HEK293 (cell line): Measurements from ENCODE around the gene KLF16.

Experiments used
- BCL11A ChIP-seq: fragments of 450-650 bp; formaldehyde crosslinking; IDR thresholded peaks from 2 replicates; pipeline ENCODE4 v1.5.1; 2016; ENCODE audit warnings: low read depth, missing biosample characterization, missing genetic modification characterization
- GLIS2 ChIP-seq: fragments of 450-650 bp; formaldehyde crosslinking; IDR thresholded peaks from 2 replicates; pipeline ENCODE4 v1.5.1; 2016; ENCODE audit warnings: missing biosample characterization, missing genetic modification characterization
- OSR2 ChIP-seq: fragments of 450-650 bp; formaldehyde crosslinking; IDR thresholded peaks from 2 replicates; pipeline ENCODE4 v1.5.1; 2016; ENCODE audit warnings: missing biosample characterization, missing genetic modification characterization
- SALL2 ChIP-seq: fragments of 450-650 bp; formaldehyde crosslinking; IDR thresholded peaks from 2 replicates; pipeline ENCODE4 v1.5.0; 2017; ENCODE audit warnings: missing biosample characterization, mild to moderate bottlenecking, missing genetic modification characterization, borderline replicate concordance
- TRIM28 ChIP-seq: IDR thresholded peaks from 2 replicates; pipeline ENCODE4 v1.6.1; 2011; ENCODE audit warnings: low read length, control low read depth, borderline replicate concordance
- ZBTB48 ChIP-seq: fragments of 450-650 bp; formaldehyde crosslinking; IDR thresholded peaks from 2 replicates; pipeline ENCODE4 v1.5.1; 2016; ENCODE audit warnings: missing biosample characterization, missing genetic modification characterization
- ZBTB7A ChIP-seq: fragments of 450-650 bp; formaldehyde crosslinking; IDR thresholded peaks from 2 replicates; pipeline ENCODE4 v1.5.1; 2016; ENCODE audit warnings: low read depth, missing biosample characterization, missing genetic modification characterization
- ZEB2 ChIP-seq: fragments of 450-650 bp; formaldehyde crosslinking; IDR thresholded peaks from 2 replicates; pipeline ENCODE4 v1.5.1; 2016; ENCODE audit warnings: missing biosample characterization, missing genetic modification characterization
- ZNF133 ChIP-seq: fragments of 450-650 bp; formaldehyde crosslinking; IDR thresholded peaks from 2 replicates; pipeline ENCODE4 v1.5.1; 2016; ENCODE audit warnings: missing biosample characterization, missing genetic modification characterization
- ZNF335 ChIP-seq: fragments of 450-650 bp; formaldehyde crosslinking; conservative IDR thresholded peaks from 2 replicates; pipeline ENCODE4 v1.5.1; 2016; ENCODE audit warnings: missing biosample characterization, missing genetic modification characterization
- ZNF560 ChIP-seq: fragments of 450-650 bp; formaldehyde crosslinking; IDR thresholded peaks from 2 replicates; pipeline ENCODE4 v1.5.1; 2017; ENCODE audit warnings: missing biosample characterization, missing genetic modification characterization, borderline replicate concordance
- ZNF670 ChIP-seq: fragments of 450-650 bp; formaldehyde crosslinking; IDR thresholded peaks from 2 replicates; pipeline ENCODE4 v1.5.1; 2016; ENCODE audit warnings: missing biosample characterization, missing genetic modification characterization, low read depth
- ZNF701 ChIP-seq: fragments of 450-650 bp; formaldehyde crosslinking; IDR thresholded peaks from 2 replicates; pipeline ENCODE4 v1.5.1; 2016; ENCODE audit warnings: missing biosample characterization, missing genetic modification characterization
- ZNF76 ChIP-seq: fragments of 450-650 bp; formaldehyde crosslinking; IDR thresholded peaks from 2 replicates; pipeline ENCODE4; 2016; ENCODE audit warnings: low read depth, missing biosample characterization, missing genetic modification characterization, borderline replicate concordance
- ZNF792 ChIP-seq: fragments of 450-650 bp; formaldehyde crosslinking; IDR thresholded peaks from 2 replicates; pipeline ENCODE4 v1.5.1; 2016; ENCODE audit warnings: missing biosample characterization, missing genetic modification characterization
- TF ChIP-seq, protein P1 (sequence below): fragments of 450-650 bp; formaldehyde crosslinking; conservative IDR thresholded peaks from 2 replicates; pipeline ENCODE4 v1.5.1; 2016; ENCODE audit warnings: low read depth, missing biosample characterization, missing genetic modification characterization
- TF ChIP-seq, protein P2 (sequence below): fragments of 450-650 bp; formaldehyde crosslinking; IDR thresholded peaks from 2 replicates; pipeline ENCODE4 v1.5.1; 2016; ENCODE audit warnings: missing biosample characterization, missing genetic modification characterization
- TF ChIP-seq, protein P3 (sequence below): fragments of 450-650 bp; formaldehyde crosslinking; conservative IDR thresholded peaks from 2 replicates; pipeline ENCODE4 v1.5.1; 2016; ENCODE audit warnings: low read depth, missing biosample characterization, missing genetic modification characterization
- TF ChIP-seq, protein P4 (sequence below): fragments of 450-650 bp; formaldehyde crosslinking; IDR thresholded peaks from 2 replicates; pipeline ENCODE4 v1.5.1; 2016; ENCODE audit warnings: missing biosample characterization, missing genetic modification characterization
- TF ChIP-seq, protein P5 (sequence below): fragments of 450-650 bp; formaldehyde crosslinking; IDR thresholded peaks from 2 replicates; pipeline ENCODE4 v1.5.1; 2016; ENCODE audit warnings: missing biosample characterization, missing genetic modification characterization
- TF ChIP-seq, protein P6 (sequence below): fragments of 450-650 bp; formaldehyde crosslinking; IDR thresholded peaks from 2 replicates; pipeline ENCODE4 v1.5.1; 2016; ENCODE audit warnings: missing biosample characterization, missing genetic modification characterization
- TF ChIP-seq, protein P7 (sequence below): fragments of 450-650 bp; formaldehyde crosslinking; IDR thresholded peaks from 2 replicates; pipeline ENCODE4 v1.5.1; 2016; ENCODE audit warnings: missing biosample characterization, missing genetic modification characterization

The KLF16 gene

DNA sequence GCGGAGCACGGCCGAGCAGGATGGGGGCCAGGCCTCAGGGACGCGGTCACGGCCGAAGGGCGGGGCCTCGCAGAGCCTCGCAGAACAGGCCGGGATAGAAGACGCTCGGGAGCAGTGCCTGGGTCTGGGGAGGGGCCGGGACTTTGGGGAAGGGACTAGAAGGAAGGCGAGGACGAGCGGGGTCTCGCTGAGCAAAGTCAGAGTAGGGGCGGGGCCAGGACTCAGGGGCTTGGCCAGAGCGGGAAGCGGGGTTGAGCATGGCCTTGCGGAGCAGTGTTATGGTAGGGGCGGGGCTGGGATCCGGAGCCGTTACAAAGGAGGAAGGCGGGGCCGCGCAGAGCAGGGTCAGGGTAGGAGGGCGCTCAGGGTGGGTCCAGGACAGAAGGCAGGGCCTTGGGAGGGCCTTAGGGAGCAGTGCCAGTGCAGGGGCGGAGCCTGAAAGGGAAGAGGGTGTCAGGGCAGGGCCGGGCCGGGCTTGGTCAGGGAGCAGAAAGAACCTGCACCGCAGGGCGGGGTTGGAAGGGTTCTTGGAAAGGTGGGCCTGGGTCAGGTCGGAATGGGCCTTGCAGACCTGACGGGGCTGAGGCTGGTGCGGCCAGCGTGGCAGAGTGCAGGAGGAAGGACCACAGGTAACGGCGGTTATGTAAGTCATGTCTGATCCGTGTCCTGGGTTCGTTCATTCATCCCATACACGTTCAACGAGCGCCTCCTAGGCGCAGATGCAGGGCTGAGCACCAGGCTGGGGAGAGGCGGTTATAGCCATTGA lies 50.8 kb downstream of the KLF16 start (continued):
- TF ChIP-seq ZBTB7A (tag by site-specific recombination) (peak; percentile 81), BCL11A (tag by site-specific recombination) (no peak; the same call in 1 of the 2 replicates), ZBTB48 (tag by site-specific recombination) (peak; percentile 93), OSR2 (tag by site-specific recombination) (no peak), ZNF560 (tag by site-specific recombination) (no peak), TRIM28 (0 out of 2 replicates have a peak, but pooled peaks have one; percentile 37), ZNF133 (tag by site-specific recombination) (no peak), ZNF76 (tag by site-specific recombination) (0 out of 2 replicates have a peak, but pooled peaks have one; percentile 10), SALL2 (tag by site-specific recombination) (no peak), ZEB2 (tag by site-specific recombination) (peak; percentile 93), ZNF701 (tag by site-specific recombination) (no peak), ZNF670 (tag by site-specific recombination) (no peak), ZNF792 (tag by site-specific recombination) (peak; percentile 81; the same call in 1 of the 2 replicates), GLIS2 (tag by site-specific recombination) (peak; percentile 64; the same call in 1 of the 2 replicates), ZNF335 (peak; percentile 96)
- TF ChIP-seq, protein P1, sequence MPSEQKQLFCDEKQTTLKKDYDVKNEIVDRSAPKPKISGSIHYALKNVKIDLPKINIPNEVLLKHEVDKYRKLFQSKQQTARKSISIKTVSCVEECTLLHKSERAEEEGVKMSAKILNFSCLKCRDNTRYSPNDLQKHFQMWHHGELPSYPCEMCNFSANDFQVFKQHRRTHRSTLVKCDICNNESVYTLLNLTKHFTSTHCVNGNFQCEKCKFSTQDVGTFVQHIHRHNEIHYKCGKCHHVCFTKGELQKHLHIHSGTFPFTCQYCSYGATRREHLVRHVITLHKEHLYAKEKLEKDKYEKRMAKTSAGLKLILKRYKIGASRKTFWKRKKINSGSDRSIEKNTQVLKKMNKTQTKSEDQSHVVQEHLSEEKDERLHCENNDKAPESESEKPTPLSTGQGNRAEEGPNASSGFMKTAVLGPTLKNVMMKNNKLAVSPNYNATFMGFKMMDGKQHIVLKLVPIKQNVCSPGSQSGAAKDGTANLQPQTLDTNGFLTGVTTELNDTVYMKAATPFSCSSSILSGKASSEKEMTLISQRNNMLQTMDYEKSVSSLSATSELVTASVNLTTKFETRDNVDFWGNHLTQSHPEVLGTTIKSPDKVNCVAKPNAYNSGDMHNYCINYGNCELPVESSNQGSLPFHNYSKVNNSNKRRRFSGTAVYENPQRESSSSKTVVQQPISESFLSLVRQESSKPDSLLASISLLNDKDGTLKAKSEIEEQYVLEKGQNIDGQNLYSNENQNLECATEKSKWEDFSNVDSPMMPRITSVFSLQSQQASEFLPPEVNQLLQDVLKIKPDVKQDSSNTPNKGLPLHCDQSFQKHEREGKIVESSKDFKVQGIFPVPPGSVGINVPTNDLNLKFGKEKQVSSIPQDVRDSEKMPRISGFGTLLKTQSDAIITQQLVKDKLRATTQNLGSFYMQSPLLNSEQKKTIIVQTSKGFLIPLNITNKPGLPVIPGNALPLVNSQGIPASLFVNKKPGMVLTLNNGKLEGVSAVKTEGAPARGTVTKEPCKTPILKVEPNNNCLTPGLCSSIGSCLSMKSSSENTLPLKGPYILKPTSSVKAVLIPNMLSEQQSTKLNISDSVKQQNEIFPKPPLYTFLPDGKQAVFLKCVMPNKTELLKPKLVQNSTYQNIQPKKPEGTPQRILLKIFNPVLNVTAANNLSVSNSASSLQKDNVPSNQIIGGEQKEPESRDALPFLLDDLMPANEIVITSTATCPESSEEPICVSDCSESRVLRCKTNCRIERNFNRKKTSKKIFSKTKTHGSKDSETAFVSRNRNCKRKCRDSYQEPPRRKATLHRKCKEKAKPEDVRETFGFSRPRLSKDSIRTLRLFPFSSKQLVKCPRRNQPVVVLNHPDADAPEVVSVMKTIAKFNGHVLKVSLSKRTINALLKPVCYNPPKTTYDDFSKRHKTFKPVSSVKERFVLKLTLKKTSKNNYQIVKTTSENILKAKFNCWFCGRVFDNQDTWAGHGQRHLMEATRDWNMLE (tag by site-specific recombination), result no peak
- TF ChIP-seq, protein P2, sequence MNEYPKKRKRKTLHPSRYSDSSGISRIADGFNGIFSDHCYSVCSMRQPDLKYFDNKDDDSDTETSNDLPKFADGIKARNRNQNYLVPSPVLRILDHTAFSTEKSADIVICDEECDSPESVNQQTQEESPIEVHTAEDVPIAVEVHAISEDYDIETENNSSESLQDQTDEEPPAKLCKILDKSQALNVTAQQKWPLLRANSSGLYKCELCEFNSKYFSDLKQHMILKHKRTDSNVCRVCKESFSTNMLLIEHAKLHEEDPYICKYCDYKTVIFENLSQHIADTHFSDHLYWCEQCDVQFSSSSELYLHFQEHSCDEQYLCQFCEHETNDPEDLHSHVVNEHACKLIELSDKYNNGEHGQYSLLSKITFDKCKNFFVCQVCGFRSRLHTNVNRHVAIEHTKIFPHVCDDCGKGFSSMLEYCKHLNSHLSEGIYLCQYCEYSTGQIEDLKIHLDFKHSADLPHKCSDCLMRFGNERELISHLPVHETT (tag by site-specific recombination), result peak; percentile 63; the same call in 1 of the 2 replicates
- TF ChIP-seq, protein P3, sequence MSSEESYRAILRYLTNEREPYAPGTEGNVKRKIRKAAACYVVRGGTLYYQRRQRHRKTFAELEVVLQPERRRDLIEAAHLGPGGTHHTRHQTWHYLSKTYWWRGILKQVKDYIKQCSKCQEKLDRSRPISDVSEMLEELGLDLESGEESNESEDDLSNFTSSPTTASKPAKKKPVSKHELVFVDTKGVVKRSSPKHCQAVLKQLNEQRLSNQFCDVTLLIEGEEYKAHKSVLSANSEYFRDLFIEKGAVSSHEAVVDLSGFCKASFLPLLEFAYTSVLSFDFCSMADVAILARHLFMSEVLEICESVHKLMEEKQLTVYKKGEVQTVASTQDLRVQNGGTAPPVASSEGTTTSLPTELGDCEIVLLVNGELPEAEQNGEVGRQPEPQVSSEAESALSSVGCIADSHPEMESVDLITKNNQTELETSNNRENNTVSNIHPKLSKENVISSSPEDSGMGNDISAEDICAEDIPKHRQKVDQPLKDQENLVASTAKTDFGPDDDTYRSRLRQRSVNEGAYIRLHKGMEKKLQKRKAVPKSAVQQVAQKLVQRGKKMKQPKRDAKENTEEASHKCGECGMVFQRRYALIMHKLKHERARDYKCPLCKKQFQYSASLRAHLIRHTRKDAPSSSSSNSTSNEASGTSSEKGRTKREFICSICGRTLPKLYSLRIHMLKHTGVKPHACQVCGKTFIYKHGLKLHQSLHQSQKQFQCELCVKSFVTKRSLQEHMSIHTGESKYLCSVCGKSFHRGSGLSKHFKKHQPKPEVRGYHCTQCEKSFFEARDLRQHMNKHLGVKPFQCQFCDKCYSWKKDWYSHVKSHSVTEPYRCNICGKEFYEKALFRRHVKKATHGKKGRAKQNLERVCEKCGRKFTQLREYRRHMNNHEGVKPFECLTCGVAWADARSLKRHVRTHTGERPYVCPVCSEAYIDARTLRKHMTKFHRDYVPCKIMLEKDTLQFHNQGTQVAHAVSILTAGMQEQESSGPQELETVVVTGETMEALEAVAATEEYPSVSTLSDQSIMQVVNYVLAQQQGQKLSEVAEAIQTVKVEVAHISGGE (tag by site-specific recombination), result no peak
- TF ChIP-seq, protein P4, sequence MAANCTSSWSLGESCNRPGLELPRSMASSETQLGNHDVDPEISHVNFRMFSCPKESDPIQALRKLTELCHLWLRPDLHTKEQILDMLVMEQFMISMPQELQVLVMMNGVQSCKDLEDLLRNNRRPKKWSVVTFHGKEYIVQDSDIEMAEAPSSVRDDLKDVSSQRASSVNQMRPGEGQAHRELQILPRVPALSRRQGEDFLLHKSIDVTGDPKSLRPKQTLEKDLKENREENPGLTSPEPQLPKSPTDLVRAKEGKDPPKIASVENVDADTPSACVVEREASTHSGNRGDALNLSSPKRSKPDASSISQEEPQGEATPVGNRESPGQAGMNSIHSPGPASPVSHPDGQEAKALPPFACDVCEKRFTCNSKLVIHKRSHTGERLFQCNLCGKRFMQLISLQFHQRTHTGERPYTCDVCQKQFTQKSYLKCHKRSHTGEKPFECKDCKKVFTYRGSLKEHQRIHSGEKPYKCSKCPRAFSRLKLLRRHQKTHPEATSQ (tag by site-specific recombination), result no peak
- TF ChIP-seq, protein P5, sequence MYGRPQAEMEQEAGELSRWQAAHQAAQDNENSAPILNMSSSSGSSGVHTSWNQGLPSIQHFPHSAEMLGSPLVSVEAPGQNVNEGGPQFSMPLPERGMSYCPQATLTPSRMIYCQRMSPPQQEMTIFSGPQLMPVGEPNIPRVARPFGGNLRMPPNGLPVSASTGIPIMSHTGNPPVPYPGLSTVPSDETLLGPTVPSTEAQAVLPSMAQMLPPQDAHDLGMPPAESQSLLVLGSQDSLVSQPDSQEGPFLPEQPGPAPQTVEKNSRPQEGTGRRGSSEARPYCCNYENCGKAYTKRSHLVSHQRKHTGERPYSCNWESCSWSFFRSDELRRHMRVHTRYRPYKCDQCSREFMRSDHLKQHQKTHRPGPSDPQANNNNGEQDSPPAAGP, result peak; percentile 71; the same call in 1 of the 2 replicates
- TF ChIP-seq, protein P6, sequence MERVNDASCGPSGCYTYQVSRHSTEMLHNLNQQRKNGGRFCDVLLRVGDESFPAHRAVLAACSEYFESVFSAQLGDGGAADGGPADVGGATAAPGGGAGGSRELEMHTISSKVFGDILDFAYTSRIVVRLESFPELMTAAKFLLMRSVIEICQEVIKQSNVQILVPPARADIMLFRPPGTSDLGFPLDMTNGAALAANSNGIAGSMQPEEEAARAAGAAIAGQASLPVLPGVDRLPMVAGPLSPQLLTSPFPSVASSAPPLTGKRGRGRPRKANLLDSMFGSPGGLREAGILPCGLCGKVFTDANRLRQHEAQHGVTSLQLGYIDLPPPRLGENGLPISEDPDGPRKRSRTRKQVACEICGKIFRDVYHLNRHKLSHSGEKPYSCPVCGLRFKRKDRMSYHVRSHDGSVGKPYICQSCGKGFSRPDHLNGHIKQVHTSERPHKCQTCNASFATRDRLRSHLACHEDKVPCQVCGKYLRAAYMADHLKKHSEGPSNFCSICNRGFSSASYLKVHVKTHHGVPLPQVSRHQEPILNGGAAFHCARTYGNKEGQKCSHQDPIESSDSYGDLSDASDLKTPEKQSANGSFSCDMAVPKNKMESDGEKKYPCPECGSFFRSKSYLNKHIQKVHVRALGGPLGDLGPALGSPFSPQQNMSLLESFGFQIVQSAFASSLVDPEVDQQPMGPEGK (tag by site-specific recombination), result peak; percentile 82
- TF ChIP-seq, protein P7, sequence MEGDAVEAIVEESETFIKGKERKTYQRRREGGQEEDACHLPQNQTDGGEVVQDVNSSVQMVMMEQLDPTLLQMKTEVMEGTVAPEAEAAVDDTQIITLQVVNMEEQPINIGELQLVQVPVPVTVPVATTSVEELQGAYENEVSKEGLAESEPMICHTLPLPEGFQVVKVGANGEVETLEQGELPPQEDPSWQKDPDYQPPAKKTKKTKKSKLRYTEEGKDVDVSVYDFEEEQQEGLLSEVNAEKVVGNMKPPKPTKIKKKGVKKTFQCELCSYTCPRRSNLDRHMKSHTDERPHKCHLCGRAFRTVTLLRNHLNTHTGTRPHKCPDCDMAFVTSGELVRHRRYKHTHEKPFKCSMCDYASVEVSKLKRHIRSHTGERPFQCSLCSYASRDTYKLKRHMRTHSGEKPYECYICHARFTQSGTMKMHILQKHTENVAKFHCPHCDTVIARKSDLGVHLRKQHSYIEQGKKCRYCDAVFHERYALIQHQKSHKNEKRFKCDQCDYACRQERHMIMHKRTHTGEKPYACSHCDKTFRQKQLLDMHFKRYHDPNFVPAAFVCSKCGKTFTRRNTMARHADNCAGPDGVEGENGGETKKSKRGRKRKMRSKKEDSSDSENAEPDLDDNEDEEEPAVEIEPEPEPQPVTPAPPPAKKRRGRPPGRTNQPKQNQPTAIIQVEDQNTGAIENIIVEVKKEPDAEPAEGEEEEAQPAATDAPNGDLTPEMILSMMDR (tag by site-specific recombination), result peak; percentile 91
